ENCODE data around the gene GNAL.
"Not testable (repeated sequence)": the region's sequence is repeated elsewhere in the genome, so short reads cannot be mapped to it uniquely, and the experiment has no call there.

Gene GNAL

GRCh38 chr18:11908182-11909060 lies 219.4 kb downstream of the GNAL start, which contains the start of gene MPPE1:
Gene MPPE1, minus strand, starts transcription at chr18:11908317. Its CDS starts 11,053 bp downstream, at chr18:11897264.
- peak; percentile 58 for DNase-seq (ENCODE audit: low read depth)
- TF ChIP-seq CTCF (IDR thresholded peaks at IDR 0.05; ENCODE audit: control insufficient read depth, extremely low read depth, insufficient read depth) = no peak
- H3K4me3 ChIP-seq (ENCODE audit: low read depth, low read length) = peak within 1 kb of the TSS; percentile 65

GRCh38 chr18:11909061-11909455 lies 220.0 kb downstream of the GNAL start:
- no peak for DNase-seq (ENCODE audit: low read depth)
- peak overlapping the region; percentile 65 for H3K4me3 ChIP-seq (ENCODE audit: low read depth, low read length)
- TF ChIP-seq CTCF (IDR thresholded peaks at IDR 0.05; ENCODE audit: control insufficient read depth, extremely low read depth, insufficient read depth) = no peak

- no peak for TF ChIP-seq CTCF (IDR thresholded peaks at IDR 0.05; ENCODE audit: control insufficient read depth, extremely low read depth, insufficient read depth)
- H3K4me3 ChIP-seq (ENCODE audit: low read depth, low read length) = no peak overlapping the region
- no peak for DNase-seq (ENCODE audit: low read depth)
Observed at GRCh38 chr18:11909591-11910026, 220.5 kb downstream of the GNAL start.

GRCh38 chr18:11916880-11917279 lies 227.8 kb downstream of the GNAL start:
- not testable (repeated sequence) for H3K4me3 ChIP-seq (ENCODE audit: low read depth, low read length); DNase-seq (ENCODE audit: low read depth)

- not testable (repeated sequence) for H3K4me3 ChIP-seq (ENCODE audit: low read depth, low read length); DNase-seq (ENCODE audit: low read depth)
Observed at GRCh38 chr18:11919522-11919921, 230.5 kb downstream of the GNAL start.

- no peak for DNase-seq (ENCODE audit: low read depth)
- TF ChIP-seq CTCF (IDR thresholded peaks at IDR 0.05; ENCODE audit: control insufficient read depth, extremely low read depth, insufficient read depth) = no peak
- no peak overlapping the region for H3K4me3 ChIP-seq (ENCODE audit: low read depth, low read length)
Observed at GRCh38 chr18:11923450-11923849, 234.4 kb downstream of the GNAL start.

- H3K4me3 ChIP-seq (ENCODE audit: low read depth, low read length) = no peak overlapping the region
- DNase-seq (ENCODE audit: low read depth) = no peak
- no peak for TF ChIP-seq CTCF (IDR thresholded peaks at IDR 0.05; ENCODE audit: control insufficient read depth, extremely low read depth, insufficient read depth)
Observed at GRCh38 chr18:11925800-11926481, 236.9 kb downstream of the GNAL start.
